A673 (cell line): Measurements from ENCODE around the gene UBE2D2. TPM values are rescaled to one million over a fixed set of nuclear protein-coding genes. Genes with fewer than 3 reads are reported as not detected.
A peak's percentile ranks its signal among the peaks of the same experiment; 100 is the strongest.

Source experiments
- BruUV-seq: library from RNA; stranded (reverse); fragments of 400-500 nt; replicated peaks from 2 replicates; lab custom pipeline; 2021; lab: Mats Ljungman, UMichigan
- CTCF ChIA-PET: fragments of 300-600 bp; sonication (Branson Sonifier 250); formaldehyde crosslinking; loops from one replicate; lab custom pipeline; 2022; ENCODE audit warnings: antibody characterized with exemption; lab: Charles Lee
- POLR2A ChIA-PET: fragments of 300-600 bp; sonication (Branson Sonifier 250); formaldehyde crosslinking; loops from one replicate; lab custom pipeline; 2022; ENCODE audit warnings: antibody characterized with exemption; ENCODE audit not compliant: low non-redundant PET; lab: Charles Lee
- DNase-seq: peaks from one replicate; pipeline ENCODE4 v3.0.0-alpha.2; 2015; ENCODE audit warnings: low spot score
- H3K27ac ChIP-seq: fragments of 200-600 bp; sonication (generic); 2 replicates; pipeline ENCODE4 v1.5.1; 2016; ENCODE audit warnings: mixed run types, low read depth, mild to moderate bottlenecking, mixed read lengths, antibody characterized with exemption, low read length; ENCODE audit not compliant: poor library complexity, severe bottlenecking
- H3K27me3 ChIP-seq: fragments of 200-600 bp; sonication (generic); replicated peaks from 2 replicates; pipeline ENCODE4 v1.6.1; 2017; ENCODE audit warnings: mixed run types, low read depth, mild to moderate bottlenecking, mixed read lengths, antibody characterized with exemption, low read length; ENCODE audit not compliant: insufficient read depth, poor library complexity
- H3K36me3 ChIP-seq: fragments of 200-600 bp; sonication (generic); 2 replicates; pipeline ENCODE4 v1.6.1; 2016; ENCODE audit warnings: mixed run types, mild to moderate bottlenecking, mixed read lengths, antibody characterized with exemption, low read length; ENCODE audit not compliant: insufficient read depth, poor library complexity, severe bottlenecking
- H3K4me1 ChIP-seq: fragments of 200-600 bp; sonication (generic); 2 replicates; pipeline ENCODE4 v1.6.1; 2017; ENCODE audit warnings: mixed run types, mild to moderate bottlenecking, mixed read lengths, antibody characterized with exemption, low read length; ENCODE audit not compliant: insufficient read depth, poor library complexity, severe bottlenecking
- H3K4me3 ChIP-seq: fragments of 200-600 bp; sonication (generic); 2 replicates; pipeline ENCODE4 v1.5.1; 2016; ENCODE audit warnings: low read depth, mixed run types, mild to moderate bottlenecking, mixed read lengths, low read length; ENCODE audit not compliant: poor library complexity, severe bottlenecking
- H3K9me3 ChIP-seq: fragments of 200-600 bp; sonication (generic); 2 replicates; pipeline ENCODE4 v1.6.1; 2016; ENCODE audit warnings: mixed run types, low read depth, mild to moderate bottlenecking, mixed read lengths, antibody characterized with exemption, low read length; ENCODE audit not compliant: poor library complexity, severe bottlenecking
- CTCF ChIP-seq: fragments of 300-800, 200-600 bp; sonication (generic); conservative IDR thresholded peaks from 2 replicates; pipeline ENCODE4 v1.5.1; 2017; ENCODE audit warnings: low read depth, mild to moderate bottlenecking, antibody characterized with exemption, low read length, moderate library complexity, mixed read lengths
- EZH2 ChIP-seq: fragments of 200-600 bp; sonication (generic); IDR thresholded peaks from 2 replicates; pipeline ENCODE4 v1.6.1; 2017; ENCODE audit warnings: borderline replicate concordance, low read depth, mild to moderate bottlenecking, mixed read lengths, antibody characterized with exemption, low read length; ENCODE audit not compliant: poor library complexity, severe bottlenecking
- intact Hi-C: fragments of 100-400 bp; cut with micrococcal nuclease; formaldehyde crosslinking; loops from one replicate; pipeline ENCODE4 v1.10.0; 2022; ENCODE audit not compliant: unreplicated experiment
- total RNA-seq: library from RNA; stranded (reverse); gene quantifications from 2 replicates; pipeline ENCODE4 v1.2.3, GENCODE V29; 2021

Gene UBE2D2
- total RNA-seq, 1 experiment from 2014 or later = 186 TPM

GRCh38 chr5:139513852-139514485 lies 47.2 kb upstream of the UBE2D2 start:
- Histone ChIP-seq H3K9me3 (no peaks in the 10 kb centered on the region), H3K4me1 (peaks cover 3% of the 10 kb centered on the region), H3K4me3 (no peak overlapping the region), H3K27me3 (no peaks in the 10 kb centered on the region), H3K27ac (no peak overlapping the region), H3K36me3 (no peaks in the 10 kb centered on the region)
- no TSS peak for BruUV-seq
- CTCF ChIA-PET = interaction anchor here (1.3 kb wide), 1 partner anchor 92 kb away, joined by 16 read pairs; no protein-coding TSS in a partner anchor
- no peak for DNase-seq
- TF ChIP-seq EZH2 (no peak), CTCF (no peak)
- intact Hi-C loops = loop anchor here (1.0 kb wide), 1 partner anchor 92 kb away; no protein-coding TSS in a partner anchor
- POLR2A ChIA-PET = no interaction called here

- H3K27me3 ChIP-seq = no peaks in the 10 kb centered on the region
- no peak for DNase-seq
- no TSS peak for BruUV-seq
- no peak overlapping the region for H3K4me3 ChIP-seq
- no peak overlapping the region for H3K27ac ChIP-seq
- TF ChIP-seq EZH2 (no peak), CTCF (no peak)
- peaks cover 3% of the 10 kb centered on the region for H3K4me1 ChIP-seq
- H3K9me3 ChIP-seq = no peaks in the 10 kb centered on the region
- CTCF ChIA-PET = interaction anchor here (1.0 kb wide), 1 partner anchor 95 kb away, joined by 3 read pairs; no protein-coding TSS in a partner anchor
- POLR2A ChIA-PET = no interaction called here
- no peaks in the 10 kb centered on the region for H3K36me3 ChIP-seq
- intact Hi-C loops = no loop called here
These were observed 46.7 kb upstream of the UBE2D2 start for GRCh38 chr5:139514486-139514856.

DNA sequence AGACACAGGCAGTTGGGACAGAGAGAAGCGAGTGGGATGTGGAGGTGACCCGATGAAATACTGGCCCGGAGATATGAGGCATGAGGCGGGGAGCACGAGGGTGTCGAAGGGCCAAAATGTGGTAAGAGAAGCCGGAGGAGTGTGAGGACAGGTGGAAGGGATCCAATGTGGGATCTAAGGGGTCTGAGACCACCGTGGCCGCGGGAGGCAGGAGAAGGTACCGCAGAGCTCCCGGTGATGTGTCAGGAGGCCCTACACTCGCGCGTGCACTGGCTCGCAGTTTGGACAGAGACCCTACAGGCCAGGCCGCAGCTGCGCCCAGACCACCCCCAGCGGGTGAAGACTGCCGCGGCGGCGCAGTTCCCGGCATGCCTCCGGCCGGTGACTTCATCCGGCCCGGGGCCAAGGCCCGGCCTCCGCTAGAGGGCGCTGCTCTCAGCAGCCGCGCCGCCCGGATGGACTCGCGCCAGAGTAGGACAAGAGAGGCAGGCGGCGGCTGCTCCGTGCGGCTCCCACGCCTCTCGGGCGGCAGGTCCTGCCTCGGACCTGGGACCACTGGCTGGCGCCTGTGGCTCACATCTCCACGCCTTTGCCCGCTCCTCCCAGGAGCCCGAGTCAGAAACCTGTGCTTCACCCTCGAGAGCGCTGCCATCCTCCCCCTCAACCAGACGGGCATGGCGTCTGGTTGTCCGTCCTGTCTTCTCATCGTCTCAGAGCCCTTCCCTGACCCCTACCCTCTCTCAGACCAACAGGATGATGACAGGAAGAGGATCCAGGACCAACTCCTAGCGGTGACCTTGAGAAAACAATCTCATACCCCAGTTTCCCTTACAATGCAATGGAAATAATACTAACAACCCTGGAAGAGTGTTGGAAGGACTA lies 43.2 kb upstream of the UBE2D2 start:
- ChIA-PET POLR2A (no interaction called here), CTCF (interaction anchor here (0.6 to 0.7 kb wide), 2 partner anchors 12 to 74 kb away, joined by 3 to 10 read pairs; no protein-coding TSS in a partner anchor)
- Histone ChIP-seq H3K9me3 (no peaks in the 10 kb centered on the region), H3K4me1 (peaks cover 3% of the 10 kb centered on the region), H3K4me3 (peak overlapping the region; percentile 46), H3K36me3 (no peaks in the 10 kb centered on the region), H3K27ac (no peak overlapping the region), H3K27me3 (no peaks in the 10 kb centered on the region)
- intact Hi-C loops = no loop called here
- peak; percentile 86 for DNase-seq
- TF ChIP-seq CTCF (peak; percentile 98), EZH2 (no peak)
- no TSS peak for BruUV-seq
